HepG2 (cell line): ENCODE results near the gene KRT10.

Experiments used
- BRCA1 ChIP-seq: sonication (generic); formaldehyde crosslinking; IDR thresholded peaks from 2 replicates; pipeline ENCODE4 v1.4.0; 2020; ENCODE audit warnings: missing genetic modification reagents
- CCAR2 ChIP-seq: fragments of 200-400 bp; formaldehyde crosslinking; optimal IDR thresholded peaks from 2 replicates; pipeline ENCODE3; 2018; ENCODE audit warnings: low read depth, mild to moderate bottlenecking, low read length, moderate library complexity
- CTCF ChIP-seq: sonication (generic); formaldehyde crosslinking; IDR thresholded peaks from 2 replicates; pipeline ENCODE4 v1.5.0; 2020; ENCODE audit warnings: mild to moderate bottlenecking, missing genetic modification reagents, moderate library complexity
- ESRRA ChIP-seq: sonication (generic); formaldehyde crosslinking; IDR thresholded peaks from 2 replicates; pipeline ENCODE4 v1.5.1; 2020; ENCODE audit warnings: mild to moderate bottlenecking, low read depth, missing genetic modification reagents
- FOXP1 ChIP-seq, 2 experiments: fragments of 450-650 bp in 1 of 2; IDR thresholded peaks; 2 replicates each; pipeline ENCODE4 v1.6.1; 2017 to 2018; ENCODE audit warnings: antibody characterized with exemption in 1 of 2
- GPN1 ChIP-seq: sonication (generic); formaldehyde crosslinking; IDR thresholded peaks from 2 replicates; pipeline ENCODE4 v1.5.1; 2020; ENCODE audit warnings: missing genetic modification reagents, borderline replicate concordance
- HNRNPLL ChIP-seq: fragments of 200-400 bp; formaldehyde crosslinking; IDR thresholded peaks from 2 replicates; pipeline ENCODE4 v1.6.1; 2017; ENCODE audit warnings: mild to moderate bottlenecking, low read depth, low read length; ENCODE audit not compliant: poor library complexity, severe bottlenecking
- MAFF ChIP-seq: IDR thresholded peaks from 2 replicates; pipeline ENCODE4 v1.6.1; 2011; ENCODE audit warnings: low read depth, low read length, improper control_type of control experiment
- RAD51 ChIP-seq: fragments of 450-650 bp; IDR thresholded peaks from 2 replicates; pipeline ENCODE4 v1.6.1; 2016; ENCODE audit warnings: borderline replicate concordance
- SMC3 ChIP-seq: IDR thresholded peaks from 2 replicates; pipeline ENCODE4 v1.6.1; 2011; ENCODE audit warnings: low read length, improper control_type of control experiment
- ZNF121 ChIP-seq: sonication (generic); formaldehyde crosslinking; IDR thresholded peaks from 2 replicates; pipeline ENCODE4 v1.5.0; 2020; ENCODE audit warnings: mild to moderate bottlenecking, missing genetic modification reagents
- ZNF232 ChIP-seq: sonication (generic); formaldehyde crosslinking; IDR thresholded peaks from 2 replicates; pipeline ENCODE4 v1.4.0; 2020; ENCODE audit warnings: missing genetic modification reagents, borderline replicate concordance
- ZNF407 ChIP-seq: sonication (generic); formaldehyde crosslinking; IDR thresholded peaks from one replicate; pipeline ENCODE4 v1.5.1; 2020; ENCODE audit warnings: mild to moderate bottlenecking, missing genetic modification reagents; ENCODE audit errors: not compliant biosample characterization

- TF ChIP-seq GPN1 (no peak), HNRNPLL (no peak), CCAR2 (no peak), CTCF (CRISPR knock-in tag) (no peak), ESRRA (CRISPR knock-in tag) (no peak), BRCA1 (CRISPR knock-in tag) (no peak), SMC3 (no peak), MAFF (no peak), ZNF232 (CRISPR knock-in tag) (no peak), FOXP1 (IDR thresholded peaks at IDR 0.05) (no peak), FOXP1 (CRISPR knock-in tag; IDR thresholded peaks at IDR 0.05) (no peak), ZNF121 (CRISPR knock-in tag) (no peak), ZNF407 (CRISPR knock-in tag) (no peak), RAD51 (no peak)
These were observed 22.6 kb downstream of the KRT10 start, which contains the start of gene KRT28 for GRCh38 chr17:40799859-40800258.
